SH-SY5Y (cell line): ENCODE measurements around the gene DGLUCY.

Experiments used
- GATA2 ChIP-seq: IDR thresholded peaks from 2 replicates; pipeline ENCODE4 v1.6.1; 2011; ENCODE audit warnings: mild to moderate bottlenecking, low read depth, low read length
- GATA3 ChIP-seq: IDR thresholded peaks from 2 replicates; pipeline ENCODE4 v1.6.1; 2011; ENCODE audit warnings: low read depth, mild to moderate bottlenecking, low read length, moderate library complexity

Gene DGLUCY

GRCh38 chr14:91272341-91273272, 158.7 kb downstream of the DGLUCY start:
- no peak for TF ChIP-seq GATA2
- TF ChIP-seq GATA3, result no peak

- TF ChIP-seq GATA2, result no peak
Measured at GRCh38 chr14:91273273-91273884, 159.5 kb downstream of the DGLUCY start.

- TF ChIP-seq GATA2 (no peak), GATA3 (no peak)
Measured at GRCh38 chr14:91273885-91274273, 160.0 kb downstream of the DGLUCY start.

- TF ChIP-seq GATA2, result no peak
- TF ChIP-seq GATA3, result no peak
Measured at GRCh38 chr14:91274796-91275195, 160.9 kb downstream of the DGLUCY start.
